Osteoblast (primary cell): ENCODE measurements around the gene TMED6. TPM values are rescaled to one million over a fixed set of nuclear protein-coding genes. Genes with fewer than 3 reads are reported as not detected.

Experiments used
- DNase-seq: peaks from one replicate; pipeline ENCODE4 v3.0.0; 2011; ENCODE audit warnings: low spot score, mixed read lengths; ENCODE audit not compliant: insufficient read length; ENCODE audit errors: missing footprints
- H2AFZ ChIP-seq: 2 replicates; pipeline ENCODE4 v1.6.0; 2011; ENCODE audit warnings: mild to moderate bottlenecking, low read length
- H3K27ac ChIP-seq: 2 replicates; pipeline ENCODE4 v1.5.1; 2011; ENCODE audit warnings: mild to moderate bottlenecking, low read depth, low read length, moderate library complexity
- H3K27me3 ChIP-seq: 2 replicates; pipeline ENCODE4 v1.6.0; 2012; ENCODE audit warnings: mild to moderate bottlenecking, control low read depth, inconsistent platforms, low read length, moderate library complexity; ENCODE audit not compliant: insufficient read depth
- H3K36me3 ChIP-seq: 2 replicates; pipeline ENCODE4 v1.5.1; 2011; ENCODE audit warnings: mild to moderate bottlenecking, low read length, control low read depth, moderate library complexity; ENCODE audit not compliant: insufficient read depth
- H3K4me1 ChIP-seq: 2 replicates; pipeline ENCODE4 v1.5.1; 2011; ENCODE audit warnings: mild to moderate bottlenecking, low read length, control low read depth, moderate library complexity; ENCODE audit not compliant: insufficient read depth
- H3K4me2 ChIP-seq: 2 replicates; pipeline ENCODE4 v1.6.0; 2011; ENCODE audit warnings: mild to moderate bottlenecking, low read length; ENCODE audit not compliant: insufficient read depth
- H3K4me3 ChIP-seq: fragments of 200-600 bp; sonication (generic); 3 replicates; pipeline ENCODE4 v1.5.1; 2012; ENCODE audit warnings: mild to moderate bottlenecking, low read length, inconsistent platforms; ENCODE audit not compliant: insufficient read depth
- H3K79me2 ChIP-seq: 2 replicates; pipeline ENCODE4 v1.6.0; 2012; ENCODE audit warnings: mild to moderate bottlenecking, low read length, control low read depth, inconsistent platforms; ENCODE audit not compliant: insufficient read depth
- H3K9me3 ChIP-seq: 2 replicates; pipeline ENCODE4 v1.5.1; 2011; ENCODE audit warnings: low read depth, low read length, control low read depth
- H4K20me1 ChIP-seq: 2 replicates; pipeline ENCODE4 v1.6.0; 2012; ENCODE audit warnings: mild to moderate bottlenecking, low read length, control low read depth; ENCODE audit not compliant: insufficient read depth
- CTCF ChIP-seq: IDR thresholded peaks from 2 replicates; pipeline ENCODE4 v1.5.1; 2011; ENCODE audit warnings: mild to moderate bottlenecking, low read depth, low read length, moderate library complexity; ENCODE audit errors: extremely low read depth
- total RNA-seq: library from RNA; depleted of rRNA; stranded (reverse); fragments of >200 nt; gene quantifications from 2 replicates; pipeline ENCODE4 v1.2.3, GENCODE V29; 2012

The TMED6 gene
- total RNA-seq, 1 donor: 0.72 TPM

- Histone ChIP-seq H3K36me3 (no peaks in the 10 kb centered on the region), H3K27me3 (no peaks in the 10 kb centered on the region), H2AFZ (no peak overlapping the region), H3K9me3 (no peaks in the 10 kb centered on the region), H3K4me1 (no peaks in the 10 kb centered on the region), H3K4me3 (no peak overlapping the region), H4K20me1 (peaks cover 12% of the 10 kb centered on the region), H3K4me2 (no peak overlapping the region), H3K27ac (no peak overlapping the region), H3K79me2 (peaks cover 3% of the 10 kb centered on the region)
- TF ChIP-seq CTCF: no peak
- DNase-seq: no peak
These were observed 57.5 kb downstream of the TMED6 start for GRCh38 chr16:69294051-69294450.

GRCh38 chr16:69293401-69293800 lies 58.2 kb downstream of the TMED6 start:
- DNase-seq: no peak
- Histone ChIP-seq H3K36me3 (no peaks in the 10 kb centered on the region), H3K27ac (no peak overlapping the region), H3K4me1 (no peaks in the 10 kb centered on the region), H3K4me3 (no peak overlapping the region), H3K9me3 (no peaks in the 10 kb centered on the region), H4K20me1 (peaks cover 12% of the 10 kb centered on the region), H3K79me2 (peaks cover 4% of the 10 kb centered on the region), H3K4me2 (no peak overlapping the region), H2AFZ (no peak overlapping the region), H3K27me3 (no peaks in the 10 kb centered on the region)
- no peak for TF ChIP-seq CTCF

Other genes with a start within 250 kb of the TMED6 start
- gene HAS3, start 246.1 kb downstream of the TMED6 start, total RNA-seq: 1.4 and 1.5 TPM in 2 replicates
- gene CHTF8, start 219.2 kb downstream of the TMED6 start, total RNA-seq: 48.0 and 52.1 TPM in 2 replicates
- gene UTP4, start 219.1 kb downstream of the TMED6 start, total RNA-seq: 17.4 and 18.0 TPM in 2 replicates
- gene SNTB2, start 164.6 kb downstream of the TMED6 start, total RNA-seq: 35.5 and 38.6 TPM in 2 replicates
- gene VPS4A, start 40.4 kb downstream of the TMED6 start, total RNA-seq: 31.8 and 32.6 TPM in 2 replicates
- 11.2 and 13.0 TPM in 2 replicates for gene PDF, start 21.2 kb downstream of the TMED6 start, total RNA-seq
- 34.0 and 38.6 TPM in 2 replicates for gene COG8, start 12.2 kb downstream of the TMED6 start, total RNA-seq
- 20.6 and 22.8 TPM in 2 replicates for gene NIP7, start 12.0 kb downstream of the TMED6 start, total RNA-seq
- 9.8 and 10.3 TPM in 2 replicates for gene TERF2, start 34.2 kb upstream of the TMED6 start, total RNA-seq
- gene CYB5B, start 72.8 kb upstream of the TMED6 start, total RNA-seq: 67.7 and 84.0 TPM in 2 replicates
- gene NFAT5, start 214.2 kb upstream of the TMED6 start, total RNA-seq: 29.3 and 41.8 TPM in 2 replicates